SK-N-SH (cell line): ENCODE data around the gene FAM9C. TPM values are rescaled to one million over a fixed set of nuclear protein-coding genes. Genes with fewer than 3 reads are reported as not detected.
A peak's percentile ranks its signal among the peaks of the same experiment; 100 is the strongest.

Experiments
- CTCF ChIA-PET: fragments of 300-600, 350-600 bp; formaldehyde crosslinking; extraction: SDS; loops from one replicate; lab custom pipeline; 2021; lab: Yijun Ruan, JAX
- POLR2A ChIA-PET: fragments of 350-600 bp; sonication (Branson Sonifier 250); formaldehyde crosslinking; extraction: SDS; loops from one replicate; lab custom pipeline; 2020; ENCODE audit warnings: antibody characterized with exemption, inconsistent platforms; lab: Yijun Ruan, JAX
- DNase-seq: peaks from one replicate; pipeline ENCODE4 v3.0.0; 2012
- H2AFZ ChIP-seq: fragments of 200-600 bp; sonication (generic); 2 replicates; pipeline ENCODE4 v1.8.1; 2016; ENCODE audit warnings: antibody characterized with exemption, mild to moderate bottlenecking, low read depth
- H3F3A ChIP-seq: fragments of 200-600 bp; sonication (generic); replicated peaks from 2 replicates; pipeline ENCODE3; 2016; ENCODE audit warnings: antibody characterized with exemption, mild to moderate bottlenecking; ENCODE audit not compliant: insufficient read depth
- H3K27ac ChIP-seq, 2 experiments: fragments of 200-500 bp in 1 of 2; fragments of 200-600 bp in 1 of 2; sonication (Bioruptor generic) in 1 of 2; sonication (generic), shearing (Covaris generic) in 1 of 2; 2 replicates each; pipeline versions ENCODE4 v1.5.1 to v1.6.1; 2014 to 2016; ENCODE audit warnings: low read depth in 2 of 2, inconsistent platforms in 1 of 2, low read length in 1 of 2, mild to moderate bottlenecking in 1 of 2, mixed read lengths in 1 of 2
- H3K27me3 ChIP-seq: fragments of 200-600 bp; sonication (generic), shearing (Covaris generic); 2 replicates; pipeline ENCODE4 v1.6.1; 2016; ENCODE audit warnings: mixed run types; ENCODE audit not compliant: insufficient read depth
- H3K36me3 ChIP-seq, 2 experiments: fragments of 200-500 bp in 1 of 2; fragments of 200-600 bp in 1 of 2; sonication (Bioruptor generic) in 1 of 2; sonication (generic) in 1 of 2; replicated peaks in 1 of 2; 2 replicates each; pipeline versions ENCODE3 to v1.5.1; 2014 to 2016; ENCODE audit warnings: low read length in 1 of 2, mild to moderate bottlenecking in 1 of 2; ENCODE audit not compliant: insufficient read depth in 2 of 2, control insufficient read depth in 1 of 2
- H3K4me1 ChIP-seq, 2 experiments: fragments of 200-500 bp in 1 of 2; fragments of 200-600 bp in 1 of 2; sonication (Bioruptor generic) in 1 of 2; sonication (generic), shearing (Covaris generic) in 1 of 2; 2 replicates each; pipeline versions ENCODE4 v1.5.1 to v1.6.1; 2014 to 2016; ENCODE audit warnings: low read depth in 1 of 2, low read length in 1 of 2, mixed run types in 1 of 2; ENCODE audit not compliant: insufficient read depth in 2 of 2, control insufficient read depth in 1 of 2
- H3K4me2 ChIP-seq: fragments of 200-600 bp; sonication (generic), shearing (Covaris generic); 2 replicates; pipeline ENCODE4 v1.6.1; 2017; ENCODE audit warnings: mixed run types
- H3K4me3 ChIP-seq, 2 experiments: fragments of 200-500 bp in 1 of 2; fragments of 200-600 bp in 1 of 2; sonication (Bioruptor generic) in 1 of 2; sonication (generic), shearing (Covaris generic) in 1 of 2; 2 replicates each; pipeline versions ENCODE4 v1.5.1 to v1.8.1; 2014 to 2016; ENCODE audit warnings: low read depth in 2 of 2, inconsistent platforms in 1 of 2, low read length in 1 of 2, mild to moderate bottlenecking in 1 of 2, mixed read lengths in 1 of 2, moderate library complexity in 1 of 2
- H3K79me2 ChIP-seq: fragments of 200-600 bp; sonication (generic); 2 replicates; pipeline ENCODE4 v1.8.1; 2017; ENCODE audit warnings: mild to moderate bottlenecking; ENCODE audit not compliant: insufficient read depth
- H3K9ac ChIP-seq: fragments of 200-600 bp; sonication (generic); 2 replicates; pipeline ENCODE4 v1.6.1; 2017; ENCODE audit warnings: mixed run types
- H3K9me2 ChIP-seq: fragments of 200-600 bp; sonication (generic); 2 replicates; pipeline ENCODE4 v1.6.1; 2017; ENCODE audit warnings: mixed run types
- H3K9me3 ChIP-seq: fragments of 200-600 bp; sonication (generic); 2 replicates; pipeline ENCODE4 v1.6.1; 2017; ENCODE audit warnings: mixed run types, mild to moderate bottlenecking, moderate library complexity
- H4K20me1 ChIP-seq: fragments of 200-600 bp; sonication (generic); 2 replicates; pipeline ENCODE4 v1.6.1; 2017; ENCODE audit warnings: mild to moderate bottlenecking, mixed run types; ENCODE audit not compliant: insufficient read depth
- CHD2 ChIP-seq: fragments of 150-350 bp; IDR thresholded peaks from 2 replicates; pipeline ENCODE4 v1.6.1; 2018; ENCODE audit warnings: low read length; ENCODE audit not compliant: partially characterized antibody
- CTCF ChIP-seq: fragments of 200-600 bp; sonication (generic); IDR thresholded peaks from 2 replicates; pipeline ENCODE4 v1.6.1; 2017; ENCODE audit warnings: antibody characterized with exemption, mild to moderate bottlenecking, moderate library complexity
- EP300 ChIP-seq, 2 experiments: IDR thresholded peaks; 2 replicates each; pipeline versions ENCODE4 v1.4.0 to v1.6.1; 2012; ENCODE audit warnings: borderline replicate concordance in 1 of 2, low read depth in 1 of 2, low read length in 1 of 2
- FOXM1 ChIP-seq: IDR thresholded peaks from 2 replicates; pipeline ENCODE4 v1.4.0; 2012; ENCODE audit warnings: low read depth, mild to moderate bottlenecking
- GABPA ChIP-seq: IDR thresholded peaks from 2 replicates; pipeline ENCODE4 v1.4.0; 2012; ENCODE audit warnings: low read depth, mild to moderate bottlenecking
- JUND ChIP-seq: IDR thresholded peaks from 2 replicates; pipeline ENCODE4 v1.4.0; 2012
- MXI1 ChIP-seq: IDR thresholded peaks from 2 replicates; pipeline ENCODE4 v1.6.1; 2012; ENCODE audit warnings: mild to moderate bottlenecking, low read depth, low read length, improper control_type of control experiment
- NRF1 ChIP-seq: IDR thresholded peaks from 2 replicates; pipeline ENCODE4 v1.6.1; 2012; ENCODE audit warnings: low read depth, mild to moderate bottlenecking, low read length
- RAD21 ChIP-seq: IDR thresholded peaks from 2 replicates; pipeline ENCODE4 v1.6.1; 2012; ENCODE audit warnings: mild to moderate bottlenecking, low read length
- RCOR1 ChIP-seq: fragments of 150-350 bp; IDR thresholded peaks from 2 replicates; pipeline ENCODE4 v1.6.1; 2017; ENCODE audit warnings: antibody characterized with exemption, low read length
- RFX5 ChIP-seq: IDR thresholded peaks from 2 replicates; pipeline ENCODE4 v1.6.1; 2012; ENCODE audit warnings: mild to moderate bottlenecking, improper control_type of control experiment, low read length
- TCF12 ChIP-seq: IDR thresholded peaks from 2 replicates; pipeline ENCODE4 v1.4.0; 2012
- USF1 ChIP-seq: IDR thresholded peaks from 2 replicates; pipeline ENCODE4 v1.4.0; 2012; ENCODE audit warnings: low read depth, borderline replicate concordance
- YY1 ChIP-seq: IDR thresholded peaks from 2 replicates; pipeline ENCODE4 v1.4.0; 2012; ENCODE audit warnings: low read depth, mild to moderate bottlenecking
- WGBS: methylation state at CpG from one replicate; pipeline ENCODE4 v1.1.6; 2017; ENCODE audit warnings: low lambda C conversion rate; 5-methylcytosine and 5-hydroxymethylcytosine counted together
- polyA plus RNA-seq, 3 experiments: library from polyadenylated mRNA; depleted of rRNA; stranded (reverse); fragments of >200 nt; gene quantifications; 2 replicates each; pipeline ENCODE4 v1.2.3, GENCODE V29; 2012
- TF ChIP-seq, protein P1 (sequence below): IDR thresholded peaks from 2 replicates; pipeline ENCODE4 v1.4.0; 2012; ENCODE audit warnings: low read depth, borderline replicate concordance
- TF ChIP-seq, protein P2 (sequence below): IDR thresholded peaks from 2 replicates; pipeline ENCODE4 v1.4.0; 2012; ENCODE audit warnings: low read depth

FAM9C gene
- polyA plus RNA-seq, 1 of the 3 experiments (the other 2 are of a cell fraction) = 2.6 TPM

GRCh38 chrX:13001097-13001496 lies 43.3 kb downstream of the FAM9C start (continued):
- TF ChIP-seq, protein P1, sequence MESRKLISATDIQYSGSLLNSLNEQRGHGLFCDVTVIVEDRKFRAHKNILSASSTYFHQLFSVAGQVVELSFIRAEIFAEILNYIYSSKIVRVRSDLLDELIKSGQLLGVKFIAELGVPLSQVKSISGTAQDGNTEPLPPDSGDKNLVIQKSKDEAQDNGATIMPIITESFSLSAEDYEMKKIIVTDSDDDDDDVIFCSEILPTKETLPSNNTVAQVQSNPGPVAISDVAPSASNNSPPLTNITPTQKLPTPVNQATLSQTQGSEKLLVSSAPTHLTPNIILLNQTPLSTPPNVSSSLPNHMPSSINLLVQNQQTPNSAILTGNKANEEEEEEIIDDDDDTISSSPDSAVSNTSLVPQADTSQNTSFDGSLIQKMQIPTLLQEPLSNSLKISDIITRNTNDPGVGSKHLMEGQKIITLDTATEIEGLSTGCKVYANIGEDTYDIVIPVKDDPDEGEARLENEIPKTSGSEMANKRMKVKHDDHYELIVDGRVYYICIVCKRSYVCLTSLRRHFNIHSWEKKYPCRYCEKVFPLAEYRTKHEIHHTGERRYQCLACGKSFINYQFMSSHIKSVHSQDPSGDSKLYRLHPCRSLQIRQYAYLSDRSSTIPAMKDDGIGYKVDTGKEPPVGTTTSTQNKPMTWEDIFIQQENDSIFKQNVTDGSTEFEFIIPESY = no peak
- TF ChIP-seq GABPA (no peak), RAD21 (no peak), RCOR1 (no peak)

DNA sequence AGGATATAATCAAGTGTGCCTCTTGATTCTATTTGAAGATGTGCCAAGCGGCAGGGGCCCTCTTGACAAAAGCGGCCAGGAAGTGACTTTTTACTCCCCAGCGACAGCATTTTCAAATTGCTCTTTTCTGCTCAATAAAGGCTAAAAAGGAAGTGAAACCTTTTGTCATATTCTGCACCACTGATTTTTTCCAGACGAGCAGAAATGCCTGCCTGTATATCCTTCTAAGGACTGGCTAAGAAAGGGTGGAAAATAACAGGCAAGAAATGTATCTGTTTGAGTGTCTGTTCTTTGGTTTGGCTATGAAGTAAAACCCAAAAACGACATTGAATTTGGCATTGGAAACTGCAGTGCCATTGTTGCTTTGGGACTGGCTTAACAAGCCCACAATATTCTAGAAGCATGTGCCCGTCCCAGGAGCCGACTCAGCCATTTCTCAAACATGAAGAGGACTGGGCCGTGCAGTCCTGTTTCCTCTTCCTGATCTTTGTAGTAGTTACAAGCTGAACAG lies 44.1 kb downstream of the FAM9C start:
- CTCF ChIA-PET = no interaction called here
- no peaks in the 10 kb centered on the region for H3K9me3 ChIP-seq
- H3K4me2 ChIP-seq = peak overlapping the region; percentile 29; the same call in 1 of the 2 replicates
- no peak for DNase-seq
- H3K4me1 ChIP-seq = peaks cover 2 to 7% of the 10 kb centered on the region in 2 experiments; a peak in 1 of 4 replicates
- no peak overlapping the region for H3K4me3 ChIP-seq
- TF ChIP-seq CTCF = no peak
- no peak for TF ChIP-seq MXI1
- no peak for TF ChIP-seq YY1
- TF ChIP-seq USF1 = no peak
- TF ChIP-seq TCF12 = no peak
- TF ChIP-seq NRF1 = no peak
- TF ChIP-seq FOXM1 = no peak
- TF ChIP-seq, protein P2, sequence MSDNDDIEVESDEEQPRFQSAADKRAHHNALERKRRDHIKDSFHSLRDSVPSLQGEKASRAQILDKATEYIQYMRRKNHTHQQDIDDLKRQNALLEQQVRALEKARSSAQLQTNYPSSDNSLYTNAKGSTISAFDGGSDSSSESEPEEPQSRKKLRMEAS = no peak
- no peak for TF ChIP-seq RCOR1
- no peak for TF ChIP-seq CHD2
- TF ChIP-seq RFX5 = no peak
- TF ChIP-seq EP300 (IDR thresholded peaks at IDR 0.05; ENCODE audit: borderline replicate concordance in 1 of 2, low read depth in 1 of 2, low read length in 1 of 2) = no peak
- TF ChIP-seq RAD21 = no peak
- no peak for TF ChIP-seq GABPA
- TF ChIP-seq, protein P1 = no peak
- no peak for TF ChIP-seq JUND
- WGBS = 42% methylated on average over 8 of the region's 8 CpGs
- H2AFZ ChIP-seq = peak overlapping the region; percentile 82
- H3K9me2 ChIP-seq = no peaks in the 10 kb centered on the region
- H3F3A ChIP-seq = peaks cover 9% of the 10 kb centered on the region
- POLR2A ChIA-PET = no interaction called here
- no peaks in the 10 kb centered on the region for H4K20me1 ChIP-seq
- H3K36me3 ChIP-seq = no peaks in the 10 kb centered on the region
- no peaks in the 10 kb centered on the region for H3K27me3 ChIP-seq
- no peaks in the 10 kb centered on the region for H3K79me2 ChIP-seq
- H3K27ac ChIP-seq = peak overlapping the region; percentile 33 to 55; a peak in 3 of 4 replicates
- H3K9ac ChIP-seq = peak overlapping the region; percentile 11; the same call in 1 of the 2 replicates
